GM12878 (cell line): ENCODE data around the gene RHEX. TPM values are rescaled to one million over a fixed set of nuclear protein-coding genes. Genes with fewer than 3 reads are reported as not detected.

Source experiments
- ATAC-seq: fragments of 200-7000 bp; cut with Tn5 transposase; 3 replicates; pipeline ENCODE4 v1.9.1; 2020; ENCODE audit warnings: mild to moderate bottlenecking, moderate library complexity
- BruUV-seq: library from RNA; stranded (reverse); fragments of 400-500 nt; replicated peaks from 2 replicates; lab custom pipeline; 2021; lab: Mats Ljungman, UMichigan
- CTCF ChIA-PET: fragments of 300-600 bp; sonication (Branson Sonifier 250); formaldehyde crosslinking; extraction: SDS; loops from one replicate; lab custom pipeline; 2021; ENCODE audit warnings: inconsistent platforms; lab: Yijun Ruan, JAX
- POLR2A ChIA-PET: fragments of 350-600 bp; formaldehyde crosslinking; extraction: SDS; loops from one replicate; lab custom pipeline; 2021; ENCODE audit warnings: inconsistent platforms; lab: Charles Lee
- RAD21 ChIA-PET: fragments of 300-600 bp; sonication (Branson Sonifier 250); formaldehyde crosslinking; loops from one replicate; lab custom pipeline; 2023; ENCODE audit warnings: antibody characterized with exemption; ENCODE audit not compliant: unreplicated experiment; lab: Charles Lee
- SMC1A ChIA-PET: fragments of 300-600 bp; sonication (Branson Sonifier 250); formaldehyde crosslinking; loops from one replicate; lab custom pipeline; 2023; ENCODE audit not compliant: unreplicated experiment, uncharacterized antibody; lab: Charles Lee
- DNase-seq: peaks from one replicate; pipeline ENCODE4 v3.0.0-alpha.2; 2011; ENCODE audit warnings: low read depth, low spot score
- FAIRE-seq: peaks from 3 replicates; lab custom pipeline; 2011; peaks lifted over from hg19 to GRCh38; lab: Jason Lieb, UNC
- H2AFZ ChIP-seq: 2 replicates; pipeline ENCODE4 v1.6.0; 2011; ENCODE audit warnings: low read depth, low read length, control low read depth; ENCODE audit not compliant: control insufficient read depth
- H3K27ac ChIP-seq: 2 replicates; pipeline ENCODE4 v1.5.1; 2011; ENCODE audit warnings: control low read depth; ENCODE audit not compliant: control insufficient read depth, insufficient read depth
- H3K27me3 ChIP-seq, 2 experiments: replicated peaks in 1 of 2; 2 replicates each; pipeline versions ENCODE4 v1.6.0 to v1.6.1; 2011; ENCODE audit warnings: low read length in 1 of 2; ENCODE audit not compliant: control insufficient read depth in 2 of 2, insufficient read depth in 2 of 2
- H3K36me3 ChIP-seq, 2 experiments: 2 replicates each; pipeline ENCODE4 v1.5.1; 2011; ENCODE audit warnings: low read length in 1 of 2; ENCODE audit not compliant: control insufficient read depth in 2 of 2, insufficient read depth in 2 of 2
- H3K4me1 ChIP-seq: 2 replicates; pipeline ENCODE4 v1.6.1; 2011; ENCODE audit warnings: mild to moderate bottlenecking, low read length, moderate library complexity, mixed read lengths; ENCODE audit not compliant: control insufficient read depth, insufficient read depth
- H3K4me2 ChIP-seq: 2 replicates; pipeline ENCODE4 v1.6.0; 2011; ENCODE audit warnings: control low read depth; ENCODE audit not compliant: control insufficient read depth, insufficient read depth
- H3K4me3 ChIP-seq: fragments of 200-600 bp; sonication (generic); 2 replicates; pipeline ENCODE4 v1.5.1; 2016
- H3K79me2 ChIP-seq: 2 replicates; pipeline ENCODE4 v1.6.0; 2011; ENCODE audit warnings: low read length; ENCODE audit not compliant: control insufficient read depth, insufficient read depth
- H3K9ac ChIP-seq: 2 replicates; pipeline ENCODE4 v1.8.0; 2011; ENCODE audit warnings: low read length, control low read depth, mixed read lengths; ENCODE audit not compliant: control insufficient read depth, insufficient read depth
- H3K9me3 ChIP-seq: replicated peaks from 3 replicates; pipeline ENCODE4 v1.5.1; 2011; ENCODE audit warnings: mild to moderate bottlenecking, low read length; ENCODE audit not compliant: control insufficient read depth, insufficient read depth
- H4K20me1 ChIP-seq: 2 replicates; pipeline ENCODE4 v1.6.0; 2011; ENCODE audit not compliant: control insufficient read depth, insufficient read depth
- EGR1 ChIP-seq, 2 experiments: IDR thresholded peaks; 1 replicate in 1 of 2; 2 replicates in 1 of 2; pipeline ENCODE4 v1.6.1; 2011 to 2012; ENCODE audit warnings: low read depth in 2 of 2, low read length in 2 of 2, borderline replicate concordance in 1 of 2, mild to moderate bottlenecking in 1 of 2, moderate library complexity in 1 of 2
- JUNB ChIP-seq: IDR thresholded peaks from 2 replicates; pipeline ENCODE4 v1.6.1; 2016; ENCODE audit warnings: antibody characterized with exemption, mild to moderate bottlenecking
- KDM1A ChIP-seq: fragments of 200-600 bp; sonication (generic); IDR thresholded peaks from 2 replicates; pipeline ENCODE4 v1.6.1; 2016; ENCODE audit warnings: borderline replicate concordance
- NR2C1 ChIP-seq: fragments of 450-650 bp; IDR thresholded peaks from 2 replicates; pipeline ENCODE4 v1.6.1; 2017; ENCODE audit warnings: antibody characterized with exemption, mild to moderate bottlenecking, moderate library complexity
- PRDM15 ChIP-seq: fragments of 450-650 bp; formaldehyde crosslinking; IDR thresholded peaks from 2 replicates; pipeline ENCODE4 v1.4.0; 2020; ENCODE audit warnings: mild to moderate bottlenecking, moderate library complexity
- SMARCA5 ChIP-seq: fragments of 450-650 bp; IDR thresholded peaks from 2 replicates; pipeline ENCODE4 v1.6.1; 2017; ENCODE audit warnings: mild to moderate bottlenecking
- STAT3 ChIP-seq: IDR thresholded peaks from 2 replicates; pipeline ENCODE4 v1.6.1; 2011; ENCODE audit warnings: low read depth, low read length, improper control_type of control experiment
- TBL1XR1 ChIP-seq: IDR thresholded peaks from 2 replicates; pipeline ENCODE4 v1.6.1; 2012; ENCODE audit warnings: low read depth, low read length, improper control_type of control experiment
- USF1 ChIP-seq: IDR thresholded peaks from 2 replicates; pipeline ENCODE4 v1.6.1; 2011; ENCODE audit warnings: borderline replicate concordance, low read depth, mild to moderate bottlenecking, moderate library complexity, mixed read lengths, low read length; ENCODE audit not compliant: insufficient read depth; ENCODE audit errors: extremely low read length
- ZBED1 ChIP-seq: IDR thresholded peaks from 2 replicates; pipeline ENCODE4 v1.6.1; 2016; ENCODE audit warnings: borderline replicate concordance
- ZNF274 ChIP-seq: IDR thresholded peaks from one replicate; pipeline ENCODE4 v1.8.0; 2011; ENCODE audit not compliant: insufficient read length, insufficient read depth
- WGBS: methylation state at CpG from one replicate; pipeline ENCODE4 v1.1.6; 2016; ENCODE audit warnings: low lambda C conversion rate; ENCODE audit not compliant: insufficient replicate concordance, insufficient coverage; ENCODE audit errors: missing lambda C conversion rate; 5-methylcytosine and 5-hydroxymethylcytosine counted together
- in situ Hi-C: fragments of 300-500 bp; cut with MboI; formaldehyde crosslinking; loops from 9 replicates; pipeline ENCODE4 v1.14.3; 2018; ENCODE audit warnings: mixed read lengths
- intact Hi-C: fragments of 100-400 bp; cut with micrococcal nuclease; formaldehyde crosslinking; loops from one replicate; pipeline ENCODE4 v1.14.2; 2022; ENCODE audit not compliant: unreplicated experiment
- polyA plus RNA-seq, 11 experiments: library from polyadenylated mRNA; depleted of rRNA in 4 of 11; unstranded in 6 of 11; stranded (reverse) in 5 of 11; fragments of >200 nt; fragmentation: Nextera tagmentation in 4 of 11; fragmentation: Illumina TruSeq in 1 of 11; extraction: Ambion mirVana in 4 of 11; extraction: Trizol in 1 of 11; gene quantifications; 1 replicate in 1 of 11; 2 replicates in 10 of 11; pipeline versions ENCODE4 v1.2.1 to v1.2.3, GENCODE V29; 2011 to 2016; ENCODE audit warnings: inconsistent platforms in 2 of 11, missing spikeins in 2 of 11, low read depth in 1 of 11
- total RNA-seq, 4 experiments: library from RNA; depleted of rRNA in 3 of 4; stranded (reverse); fragments of >200 nt in 3 of 4; fragmentation: Illumina TruSeq in 1 of 4; extraction: Trizol in 1 of 4; gene quantifications; 2 replicates each; pipeline versions ENCODE4 v1.2.1 to v1.2.3, GENCODE V29; 2013 to 2021
- TF ChIP-seq, protein P1 (sequence below): fragments of 450-650 bp; IDR thresholded peaks from 2 replicates; pipeline ENCODE4 v1.6.1; 2018; ENCODE audit warnings: borderline replicate concordance, mild to moderate bottlenecking; ENCODE audit not compliant: partially characterized antibody
- TF ChIP-seq, protein P2 (sequence below): fragments of 450-650 bp; formaldehyde crosslinking; IDR thresholded peaks from 2 replicates; pipeline ENCODE4 v1.5.0; 2022; ENCODE audit warnings: mild to moderate bottlenecking, missing genetic modification characterization

RHEX gene
- total and polyA plus RNA-seq, 10 of the 15 experiments (the other 5 are each of a cell fraction or from before 2014, with no cell fraction given) = 2.4 to 11.4 (median 5.7) TPM

DNA sequence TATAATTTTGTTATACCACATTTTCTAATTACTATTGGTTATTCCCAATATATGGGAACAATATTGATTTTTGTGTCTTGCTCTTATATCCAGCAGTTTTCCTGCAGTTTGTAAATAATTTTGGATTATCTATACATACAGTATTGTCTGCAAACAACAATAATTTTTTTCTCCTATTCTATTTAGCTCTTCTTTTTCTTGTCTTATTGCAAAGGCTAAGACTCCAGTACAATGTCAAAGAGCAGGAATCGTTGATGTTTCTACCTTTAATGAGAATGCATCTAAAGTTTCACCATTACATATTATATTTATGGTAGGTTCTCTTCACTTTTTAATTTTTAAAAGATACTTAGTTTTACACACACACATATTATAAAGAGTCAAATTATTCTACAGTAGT, 68.3 kb downstream of the RHEX start:
- no peak overlapping the region for H3K27ac ChIP-seq
- ChIA-PET CTCF (interaction anchor here (0.9 to 1.5 kb wide), 3 partner anchors 13 to 90 kb away, joined by 3 to 4 read pairs (median 3); no protein-coding TSS in a partner anchor), SMC1A (interaction anchor here (1.3 to 1.5 kb wide), 2 partner anchors 16 to 144 kb away, joined by 3 to 4 read pairs; no protein-coding TSS in a partner anchor), RAD21 (no interaction called here), POLR2A (no interaction called here)
- intact Hi-C loops = no loop called here
- H3K27me3 ChIP-seq = peaks cover 5 to 10% of the 10 kb centered on the region in 2 experiments
- no peak overlapping the region for H2AFZ ChIP-seq
- H3K4me1 ChIP-seq = no peaks in the 10 kb centered on the region
- H4K20me1 ChIP-seq = no peaks in the 10 kb centered on the region
- FAIRE-seq (no peak), ATAC-seq (no peak), DNase-seq (no peak)
- no peak overlapping the region for H3K9ac ChIP-seq
- in situ Hi-C loops = no loop called here
- peaks cover 2% of the 10 kb centered on the region for H3K9me3 ChIP-seq
- no peak overlapping the region for H3K4me3 ChIP-seq
- no TSS peak for BruUV-seq
- WGBS = 0% methylated on average over 1 of the region's 1 CpG
- H3K4me2 ChIP-seq = no peak overlapping the region
- H3K79me2 ChIP-seq = no peaks in the 10 kb centered on the region
- no peaks in the 10 kb centered on the region for H3K36me3 ChIP-seq
- no peak for TF ChIP-seq SMARCA5
- TF ChIP-seq ZBED1 = no peak
- no peak for TF ChIP-seq TBL1XR1
- TF ChIP-seq JUNB = no peak
- TF ChIP-seq, protein P1, sequence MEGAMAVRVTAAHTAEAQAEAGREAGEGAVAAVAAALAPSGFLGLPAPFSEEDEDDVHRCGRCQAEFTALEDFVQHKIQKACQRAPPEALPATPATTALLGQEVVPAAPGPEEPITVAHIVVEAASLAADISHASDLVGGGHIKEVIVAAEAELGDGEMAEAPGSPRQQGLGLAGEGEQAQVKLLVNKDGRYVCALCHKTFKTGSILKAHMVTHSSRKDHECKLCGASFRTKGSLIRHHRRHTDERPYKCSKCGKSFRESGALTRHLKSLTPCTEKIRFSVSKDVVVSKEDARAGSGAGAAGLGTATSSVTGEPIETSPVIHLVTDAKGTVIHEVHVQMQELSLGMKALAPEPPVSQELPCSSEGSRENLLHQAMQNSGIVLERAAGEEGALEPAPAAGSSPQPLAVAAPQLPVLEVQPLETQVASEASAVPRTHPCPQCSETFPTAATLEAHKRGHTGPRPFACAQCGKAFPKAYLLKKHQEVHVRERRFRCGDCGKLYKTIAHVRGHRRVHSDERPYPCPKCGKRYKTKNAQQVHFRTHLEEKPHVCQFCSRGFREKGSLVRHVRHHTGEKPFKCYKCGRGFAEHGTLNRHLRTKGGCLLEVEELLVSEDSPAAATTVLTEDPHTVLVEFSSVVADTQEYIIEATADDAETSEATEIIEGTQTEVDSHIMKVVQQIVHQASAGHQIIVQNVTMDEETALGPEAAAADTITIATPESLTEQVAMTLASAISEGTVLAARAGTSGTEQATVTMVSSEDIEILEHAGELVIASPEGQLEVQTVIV = no peak
- no peak for TF ChIP-seq USF1
- TF ChIP-seq NR2C1 = no peak
- TF ChIP-seq KDM1A = no peak
- TF ChIP-seq ZNF274 = no peak
- TF ChIP-seq EGR1 (IDR thresholded peaks at IDR 0.05; ENCODE audit: borderline replicate concordance in 1 of 2, low read depth in 2 of 2, low read length in 2 of 2) = no peak
- no peak for TF ChIP-seq PRDM15
- TF ChIP-seq, protein P2, sequence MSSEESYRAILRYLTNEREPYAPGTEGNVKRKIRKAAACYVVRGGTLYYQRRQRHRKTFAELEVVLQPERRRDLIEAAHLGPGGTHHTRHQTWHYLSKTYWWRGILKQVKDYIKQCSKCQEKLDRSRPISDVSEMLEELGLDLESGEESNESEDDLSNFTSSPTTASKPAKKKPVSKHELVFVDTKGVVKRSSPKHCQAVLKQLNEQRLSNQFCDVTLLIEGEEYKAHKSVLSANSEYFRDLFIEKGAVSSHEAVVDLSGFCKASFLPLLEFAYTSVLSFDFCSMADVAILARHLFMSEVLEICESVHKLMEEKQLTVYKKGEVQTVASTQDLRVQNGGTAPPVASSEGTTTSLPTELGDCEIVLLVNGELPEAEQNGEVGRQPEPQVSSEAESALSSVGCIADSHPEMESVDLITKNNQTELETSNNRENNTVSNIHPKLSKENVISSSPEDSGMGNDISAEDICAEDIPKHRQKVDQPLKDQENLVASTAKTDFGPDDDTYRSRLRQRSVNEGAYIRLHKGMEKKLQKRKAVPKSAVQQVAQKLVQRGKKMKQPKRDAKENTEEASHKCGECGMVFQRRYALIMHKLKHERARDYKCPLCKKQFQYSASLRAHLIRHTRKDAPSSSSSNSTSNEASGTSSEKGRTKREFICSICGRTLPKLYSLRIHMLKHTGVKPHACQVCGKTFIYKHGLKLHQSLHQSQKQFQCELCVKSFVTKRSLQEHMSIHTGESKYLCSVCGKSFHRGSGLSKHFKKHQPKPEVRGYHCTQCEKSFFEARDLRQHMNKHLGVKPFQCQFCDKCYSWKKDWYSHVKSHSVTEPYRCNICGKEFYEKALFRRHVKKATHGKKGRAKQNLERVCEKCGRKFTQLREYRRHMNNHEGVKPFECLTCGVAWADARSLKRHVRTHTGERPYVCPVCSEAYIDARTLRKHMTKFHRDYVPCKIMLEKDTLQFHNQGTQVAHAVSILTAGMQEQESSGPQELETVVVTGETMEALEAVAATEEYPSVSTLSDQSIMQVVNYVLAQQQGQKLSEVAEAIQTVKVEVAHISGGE (CRISPR knock-in tag) = no peak
- TF ChIP-seq STAT3 = no peak
